Islet precursor cell (in vitro differentiated cells): ENCODE measurements around the gene ZNF726.
"Not testable (repeated sequence)": the region's sequence is repeated elsewhere in the genome, so short reads cannot be mapped to it uniquely, and the experiment has no call there.

Experiments
- DNase-seq: peaks from one replicate; pipeline ENCODE4 v3.0.0-alpha.2; 2018

ZNF726 gene

DNA sequence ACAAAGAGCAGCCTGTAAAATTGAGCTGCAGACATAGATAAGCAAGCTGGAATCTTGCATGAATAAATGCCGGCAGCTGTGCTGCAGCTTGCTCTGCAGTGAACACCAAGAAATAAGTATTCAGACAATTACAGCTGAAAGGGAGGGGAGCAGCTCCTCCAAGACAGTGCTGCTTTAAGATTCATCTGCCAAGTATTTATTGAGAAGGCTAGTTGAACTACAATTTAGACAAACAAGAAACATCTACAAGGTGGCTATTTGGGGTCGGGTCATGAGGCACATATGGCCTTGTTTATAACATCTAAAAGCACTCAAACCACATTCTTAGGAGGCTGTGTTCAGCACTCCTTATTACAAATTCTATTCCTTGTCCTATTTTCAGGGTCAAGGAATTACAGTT lies 34.9 kb downstream of the ZNF726 start:
- no peak for DNase-seq

GRCh38 chr19:23956051-23956450 lies 41.4 kb downstream of the ZNF726 start:
- DNase-seq: no peak

GRCh38 chr19:23957660-23958281 lies 43.1 kb downstream of the ZNF726 start:
- no peak for DNase-seq

- DNase-seq: not testable (repeated sequence)
Measured at GRCh38 chr19:23963396-23963795, 48.7 kb downstream of the ZNF726 start.

DNA sequence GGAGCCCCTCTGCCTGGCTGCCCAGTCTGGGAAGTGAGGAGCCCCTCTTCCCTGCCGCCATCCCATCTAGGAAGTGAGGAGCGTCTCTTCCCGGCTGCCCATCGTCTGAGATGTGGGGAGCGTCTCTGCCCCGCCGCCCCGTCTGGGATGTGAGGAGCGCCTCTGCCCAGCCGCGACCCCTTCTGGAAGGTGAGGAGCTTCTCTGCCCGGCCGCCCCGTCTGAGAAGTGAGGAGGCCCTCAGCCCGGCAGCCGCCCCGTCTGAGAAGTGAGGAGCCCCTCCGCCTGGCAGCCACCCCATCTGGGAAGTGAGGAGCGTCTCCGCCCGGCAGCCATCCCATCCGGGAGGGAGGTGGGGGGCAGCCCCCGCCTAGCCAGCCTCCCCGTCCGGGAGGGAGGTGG lies 49.2 kb downstream of the ZNF726 start:
- DNase-seq: not testable (repeated sequence)

GRCh38 chr19:23964334-23964733 lies 49.6 kb downstream of the ZNF726 start:
- DNase-seq: not testable (repeated sequence)

GRCh38 chr19:23969630-23970029 lies 54.9 kb downstream of the ZNF726 start:
- DNase-seq: no peak

DNA sequence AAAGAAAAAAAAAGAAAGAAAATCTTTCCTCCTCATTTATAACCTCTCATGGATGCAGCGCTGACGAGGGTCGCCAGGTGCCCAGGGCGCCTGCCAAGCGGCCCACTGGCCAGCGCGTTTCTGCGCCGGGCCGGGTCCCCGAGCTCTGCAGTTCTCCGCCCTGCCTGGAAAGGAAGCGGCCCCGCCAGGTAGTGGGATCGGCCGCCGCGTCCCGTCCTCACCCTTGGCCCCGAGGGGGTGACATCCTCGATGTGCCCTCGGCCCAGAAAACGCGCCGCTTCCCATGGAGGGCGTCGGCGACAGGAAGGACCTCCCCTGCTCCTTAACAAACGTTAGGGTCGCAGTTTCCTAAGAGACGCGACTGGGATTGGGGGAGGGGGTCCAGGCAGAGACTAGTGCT lies 56.9 kb downstream of the ZNF726 start:
- no peak for DNase-seq

DNA sequence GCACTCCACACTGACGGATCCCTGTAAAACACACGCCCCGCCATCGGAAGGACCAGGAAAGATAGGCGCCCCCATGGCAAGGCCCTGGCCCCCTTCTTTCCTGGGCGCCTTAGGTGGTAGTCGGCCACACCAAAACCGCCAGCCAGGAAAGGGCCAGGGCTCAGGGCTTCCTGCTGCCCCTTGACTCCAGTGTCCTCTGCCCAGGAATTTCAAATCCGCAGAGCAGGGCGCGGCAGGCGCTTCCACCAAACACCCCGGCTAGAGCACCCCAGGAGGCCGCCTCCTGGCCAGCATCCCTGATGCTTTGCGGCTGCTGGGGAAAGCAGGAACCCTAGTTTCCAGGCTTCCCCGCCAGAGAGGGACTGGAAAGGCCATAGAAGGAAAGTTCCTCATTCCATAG lies 57.5 kb downstream of the ZNF726 start:
- no peak for DNase-seq

DNA sequence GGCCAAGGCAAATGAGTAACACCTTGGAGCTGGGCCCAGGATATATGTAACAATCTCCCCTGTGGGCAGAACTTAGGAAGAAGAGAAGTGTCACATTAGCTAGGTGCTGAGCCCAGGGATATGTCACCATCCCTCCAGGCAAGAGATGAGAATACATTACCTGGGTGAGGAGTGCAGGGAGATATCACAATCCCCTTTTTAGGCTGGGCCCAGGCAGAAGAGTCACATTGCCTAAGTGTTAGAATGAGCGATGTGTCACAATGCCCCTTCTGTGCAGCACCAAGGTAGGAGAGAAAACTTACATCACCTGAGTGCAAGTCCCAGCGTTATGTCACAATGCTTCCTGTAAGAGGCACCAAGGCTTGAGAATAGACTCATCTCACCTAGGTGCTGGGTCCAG lies 60.3 kb downstream of the ZNF726 start:
- DNase-seq: no peak

- DNase-seq: not testable (repeated sequence)
Measured at GRCh38 chr19:23976631-23977030, 61.9 kb downstream of the ZNF726 start.

- DNase-seq: not testable (repeated sequence)
Measured at GRCh38 chr19:23977256-23977655, 62.6 kb downstream of the ZNF726 start.

GRCh38 chr19:23978068-23978467 lies 63.4 kb downstream of the ZNF726 start:
- DNase-seq: no peak

DNA sequence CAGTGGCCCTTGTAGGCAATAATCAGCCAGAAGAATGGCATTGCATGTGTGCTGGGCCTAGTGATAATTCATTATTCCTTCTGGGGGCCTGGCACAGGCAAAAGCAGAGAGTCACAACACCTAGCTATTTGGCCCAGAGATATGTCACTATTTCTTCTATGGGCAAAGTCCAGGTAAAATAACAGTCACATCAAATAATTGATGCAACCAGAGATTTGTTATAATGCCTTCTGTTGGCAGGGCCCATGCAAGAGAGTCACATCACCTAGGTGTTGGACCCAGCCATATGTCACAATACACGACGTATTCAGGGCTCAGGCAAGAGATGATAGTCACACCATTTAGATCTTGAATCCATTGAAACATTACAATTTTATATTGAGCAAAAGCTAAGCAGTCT lies 66.1 kb downstream of the ZNF726 start:
- DNase-seq: no peak

DNA sequence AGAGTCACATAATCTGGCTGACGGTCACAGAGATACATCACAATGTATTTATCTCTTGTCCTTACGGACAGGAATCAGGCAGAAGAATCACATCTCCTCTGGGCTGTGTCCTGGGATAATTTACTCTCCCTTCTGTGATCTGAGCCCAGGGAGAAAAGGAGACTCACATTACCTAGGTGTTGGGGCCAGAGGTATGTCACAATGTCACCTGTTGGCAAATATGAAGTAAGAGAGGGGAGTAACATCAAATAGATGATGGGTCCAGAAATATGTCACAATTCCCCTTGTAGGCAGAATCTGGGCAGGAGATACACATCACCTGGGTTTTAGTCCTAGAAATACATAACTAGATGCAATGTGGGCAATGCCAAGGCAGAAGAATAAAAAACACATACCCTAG lies 67.2 kb downstream of the ZNF726 start:
- no peak for DNase-seq

GRCh38 chr19:23983406-23983805 lies 68.7 kb downstream of the ZNF726 start:
- DNase-seq: no peak
